HG02642 (cell line): ENCODE results near the gene IL17B.

ENCODE experiments used
- ATAC-seq: cut with Tn5 transposase; IDR thresholded peaks from one replicate; pipeline ENCODE4 v1.9.1; 2021; ENCODE audit warnings: mild to moderate bottlenecking; ENCODE audit not compliant: unreplicated experiment, poor library complexity

Gene IL17B

GRCh38 chr5:149415066-149415967 is 36.2 kb upstream of the IL17B start:
- ATAC-seq = no peak

DNA sequence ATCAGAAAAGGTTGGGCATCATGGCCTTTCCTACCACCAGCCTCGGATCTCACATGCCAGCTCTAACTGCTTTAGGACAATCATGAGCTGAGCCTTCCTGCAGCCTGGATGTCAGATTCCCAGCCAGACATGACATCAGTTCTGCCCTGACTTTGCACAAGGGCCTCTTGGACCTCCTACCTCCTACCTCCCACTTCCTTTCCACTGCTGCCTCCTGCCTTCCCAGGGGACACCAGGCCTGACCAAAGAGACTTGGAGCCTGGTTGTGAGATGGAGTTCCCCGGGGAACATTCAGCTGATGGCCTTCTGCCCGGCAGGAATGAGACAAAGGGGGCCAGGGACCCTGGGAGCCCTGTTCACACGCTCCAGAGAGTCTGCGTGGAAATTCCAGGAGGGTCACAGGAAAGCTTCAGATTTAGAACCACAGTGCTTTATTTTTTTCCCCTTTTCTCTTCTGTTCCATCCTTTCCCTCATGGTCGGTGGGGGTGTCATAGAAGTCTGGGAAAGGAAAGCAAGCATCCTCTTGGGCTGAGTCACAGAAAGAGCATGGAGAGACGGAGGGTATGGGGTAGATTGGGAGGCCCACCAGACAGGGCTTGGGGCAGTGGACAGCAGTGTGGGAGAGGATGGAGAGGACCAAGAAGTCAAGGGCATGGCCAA is 35.4 kb upstream of the IL17B start:
- ATAC-seq = no peak

DNA sequence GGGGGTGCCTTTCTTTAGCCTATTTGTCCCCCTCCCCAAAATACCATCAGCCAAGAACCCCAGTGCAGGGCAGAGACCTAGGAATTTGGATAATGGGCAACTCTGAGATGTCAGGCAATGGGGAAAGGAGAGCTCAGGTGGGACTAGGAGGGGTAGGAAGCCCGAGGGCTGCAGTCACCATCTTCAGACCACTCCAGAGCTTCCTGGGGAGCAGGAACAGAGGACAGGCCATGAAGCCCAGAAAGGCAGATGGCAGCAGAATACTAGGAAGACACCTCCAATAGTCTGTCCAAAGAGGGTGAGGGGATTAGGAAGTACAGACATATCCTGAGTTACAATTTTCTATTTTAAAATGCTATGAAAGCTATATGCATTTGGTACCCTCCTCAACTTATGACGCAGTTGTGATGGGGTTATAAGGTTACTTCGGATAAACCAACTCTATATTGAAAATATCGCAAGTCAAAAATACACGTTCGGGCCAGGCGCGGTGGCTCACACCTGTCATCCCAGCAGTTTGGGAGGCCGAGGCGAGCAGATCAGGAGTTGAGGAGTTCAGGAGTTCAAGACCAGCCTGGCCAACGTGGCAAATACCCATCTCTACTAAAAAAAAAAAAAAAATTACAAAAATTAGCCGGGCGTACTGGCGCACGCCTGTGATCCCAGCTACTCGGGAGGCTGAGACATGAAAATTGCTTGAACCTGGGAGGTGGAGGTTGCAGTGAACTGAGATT is 34.6 kb upstream of the IL17B start:
- ATAC-seq = no peak

GRCh38 chr5:149412783-149413476 is 33.8 kb upstream of the IL17B start:
- ATAC-seq = no peak

GRCh38 chr5:149411738-149412519 is 32.8 kb upstream of the IL17B start:
- ATAC-seq = no peak

DNA sequence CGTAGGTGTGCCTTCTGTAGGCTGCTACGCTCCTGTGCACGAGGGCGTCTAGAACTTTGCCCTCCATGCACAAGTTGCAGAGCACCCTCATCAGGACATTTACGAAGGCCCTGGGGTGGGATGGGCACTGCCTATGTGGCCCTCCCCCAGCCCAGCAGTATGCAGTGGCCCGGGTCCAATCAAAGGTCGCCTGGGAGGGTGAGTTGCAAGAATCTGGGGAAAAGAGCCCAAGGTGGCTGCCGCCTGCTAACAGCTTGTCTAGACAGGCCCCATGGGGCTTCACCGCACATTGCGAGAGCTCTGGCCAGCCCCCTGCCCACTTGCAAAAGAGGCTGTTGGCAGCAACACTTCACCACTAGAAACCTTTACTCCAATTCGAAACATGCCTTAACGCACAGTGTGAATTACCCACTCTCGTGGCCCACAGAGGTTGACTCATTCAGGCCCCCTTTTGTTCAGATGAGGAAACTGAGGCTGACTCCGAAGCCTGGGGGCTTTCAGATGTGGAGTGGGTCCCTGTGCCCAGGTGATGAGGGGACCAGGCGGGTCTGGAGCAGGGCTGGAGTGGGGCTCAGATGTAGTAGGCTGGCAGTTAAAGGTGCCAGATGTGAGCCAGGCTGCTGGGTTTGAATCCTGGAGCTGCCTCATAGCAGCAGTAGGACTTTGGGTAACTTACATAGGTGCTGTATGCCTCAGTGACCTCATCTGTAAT is 31.8 kb upstream of the IL17B start:
- ATAC-seq = no peak

DNA sequence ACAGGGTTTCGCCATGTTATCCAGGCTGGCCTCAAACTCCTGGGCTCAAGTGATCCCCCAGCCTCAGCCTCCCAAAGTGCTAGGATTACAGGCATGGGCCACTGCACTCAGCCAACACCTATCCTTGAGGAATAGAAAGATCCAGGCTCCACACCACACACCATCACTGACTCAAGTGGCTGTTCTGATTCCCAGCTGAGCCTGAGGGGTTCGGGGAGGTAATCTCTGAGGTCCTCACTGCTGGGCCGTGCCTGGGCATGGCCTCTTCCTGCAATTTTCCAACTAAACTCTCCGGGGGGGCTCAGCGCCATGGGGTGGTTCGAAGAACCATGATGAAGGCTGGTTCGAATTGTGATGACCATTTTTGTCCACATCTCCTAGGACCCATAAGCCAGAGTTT is 31.0 kb upstream of the IL17B start:
- no peak for ATAC-seq

DNA sequence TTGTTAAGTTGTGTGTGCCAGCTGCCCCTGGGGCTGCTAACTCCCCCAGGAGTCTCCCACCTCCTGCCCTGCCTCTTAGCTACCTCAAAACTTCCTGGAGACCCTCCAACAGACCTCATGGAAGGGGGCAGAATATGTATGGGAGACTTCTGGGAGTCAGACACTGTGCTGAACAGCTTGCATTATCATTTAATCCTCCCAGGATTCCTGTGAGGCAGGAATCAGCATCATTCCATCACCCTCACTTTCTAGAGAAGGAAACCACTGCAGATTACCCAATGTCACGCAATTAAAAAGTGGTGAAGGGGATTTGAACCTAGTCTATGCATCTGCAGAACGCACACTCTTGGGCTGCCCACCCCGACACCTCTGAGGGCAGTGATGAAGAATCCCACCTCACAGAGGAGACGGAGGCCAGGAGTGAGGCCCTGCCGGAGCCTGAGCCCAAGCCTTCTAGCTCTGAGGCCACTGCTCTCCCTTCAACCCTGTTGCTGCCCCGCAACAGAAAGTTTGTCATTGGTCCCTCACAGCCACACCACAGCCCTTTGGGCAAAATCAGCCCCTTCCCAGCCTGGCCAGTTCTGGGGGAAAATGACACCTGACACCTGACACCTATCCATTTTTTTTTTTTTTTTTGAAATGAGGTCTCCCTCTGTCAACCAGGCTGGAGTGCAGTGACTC is 30.3 kb upstream of the IL17B start:
- no peak for ATAC-seq

- no peak for ATAC-seq
Observed at GRCh38 chr5:149408252-149409099, 29.4 kb upstream of the IL17B start.

DNA sequence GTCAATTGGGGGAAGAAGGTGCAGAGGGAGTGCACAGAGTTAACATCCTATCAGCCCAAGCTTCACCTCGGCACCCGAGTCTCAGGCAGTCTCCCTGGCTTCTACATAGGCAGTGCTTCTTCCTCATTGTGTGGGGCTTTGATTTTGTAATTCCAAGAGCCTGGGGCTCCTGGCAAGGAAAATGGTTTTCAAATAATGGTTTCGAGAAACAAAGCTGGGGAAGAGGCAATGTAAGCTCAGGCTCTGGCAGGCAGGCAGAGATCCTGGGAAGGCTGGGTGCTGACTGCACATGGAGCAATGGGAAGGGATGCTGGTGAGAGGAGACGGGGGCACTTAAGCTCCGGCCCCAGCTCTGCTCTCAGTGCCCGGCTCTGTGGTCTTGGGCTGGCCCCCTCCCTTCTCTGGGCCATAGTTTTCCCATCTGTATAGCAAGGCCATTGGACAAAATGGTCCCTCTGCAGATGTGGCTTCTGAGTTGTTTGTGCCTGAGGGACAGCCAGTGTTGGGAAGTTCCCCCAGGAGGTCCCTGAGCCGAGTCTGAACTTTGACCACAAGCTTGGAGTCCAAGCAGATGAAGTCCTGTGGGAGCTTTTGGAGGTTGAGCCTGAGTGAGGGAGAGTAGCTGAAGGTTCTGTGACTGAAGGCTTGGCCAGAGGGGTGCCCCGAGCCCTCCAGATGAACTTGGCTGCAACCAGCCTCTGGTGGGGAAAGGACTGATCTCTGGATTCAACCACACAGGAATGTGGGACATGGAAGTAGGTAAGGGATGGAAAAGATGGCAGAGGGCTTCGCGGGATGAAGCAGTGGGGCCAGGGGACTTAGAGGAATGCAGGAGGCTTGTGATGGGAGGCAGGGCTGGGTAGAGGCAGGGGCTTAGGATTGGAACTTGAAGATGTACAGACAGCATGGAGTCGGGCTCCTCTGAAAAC is 28.5 kb upstream of the IL17B start:
- ATAC-seq = no peak

- ATAC-seq = no peak
Observed at GRCh38 chr5:149406979-149407306, 27.9 kb upstream of the IL17B start.

GRCh38 chr5:149406203-149406978 is 27.3 kb upstream of the IL17B start:
- ATAC-seq = no peak

- no peak for ATAC-seq
Observed at GRCh38 chr5:149405550-149406202, 26.6 kb upstream of the IL17B start.

DNA sequence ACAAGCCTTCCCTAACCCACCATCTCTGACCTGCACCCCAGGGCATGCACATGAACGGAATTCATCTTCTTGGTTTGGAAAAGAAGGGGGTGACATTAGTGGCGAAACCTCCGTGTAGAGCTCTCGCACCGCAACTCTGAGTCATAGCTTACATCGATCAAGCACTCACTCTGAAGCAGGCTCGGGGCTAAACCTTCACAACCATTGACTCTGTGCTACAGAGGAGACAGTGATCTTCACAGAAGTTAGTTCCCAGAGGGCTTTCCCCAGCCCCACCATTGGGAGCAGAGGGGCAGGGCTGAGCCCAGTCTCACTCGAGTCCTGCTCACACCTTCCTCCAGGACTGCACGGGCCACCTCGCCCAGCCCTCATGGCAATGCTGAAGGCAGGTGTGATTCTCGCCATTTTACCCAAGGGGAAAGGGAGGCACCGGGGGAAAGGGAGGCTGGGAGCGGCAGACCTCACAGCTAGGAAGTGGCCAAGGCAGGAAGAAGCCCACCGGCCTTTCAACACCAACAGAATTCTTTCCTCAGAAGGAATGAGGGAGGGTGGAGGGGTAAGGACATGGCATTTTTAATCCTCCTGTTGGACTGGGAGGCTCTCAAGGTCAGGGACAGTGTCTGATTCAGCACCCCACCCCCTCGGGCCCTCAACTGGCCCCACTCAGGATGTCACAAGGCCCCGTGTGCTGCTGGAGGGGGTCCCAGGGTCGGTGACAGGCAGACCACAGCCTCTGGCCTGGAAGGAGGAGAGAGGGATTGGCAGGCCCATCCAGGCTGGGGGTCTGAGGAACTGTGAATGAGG is 25.9 kb upstream of the IL17B start:
- ATAC-seq = no peak
